NT2/D1 (cell line): ENCODE data around the gene OR8B2.

Experiments used
- YY1 ChIP-seq: IDR thresholded peaks from 2 replicates; pipeline ENCODE4 v1.6.1; 2011; ENCODE audit not compliant: insufficient read length, insufficient read depth
- ZNF274 ChIP-seq: IDR thresholded peaks from 2 replicates; pipeline ENCODE4 v1.6.1; 2011; ENCODE audit warnings: mild to moderate bottlenecking, low read depth, low read length

DNA sequence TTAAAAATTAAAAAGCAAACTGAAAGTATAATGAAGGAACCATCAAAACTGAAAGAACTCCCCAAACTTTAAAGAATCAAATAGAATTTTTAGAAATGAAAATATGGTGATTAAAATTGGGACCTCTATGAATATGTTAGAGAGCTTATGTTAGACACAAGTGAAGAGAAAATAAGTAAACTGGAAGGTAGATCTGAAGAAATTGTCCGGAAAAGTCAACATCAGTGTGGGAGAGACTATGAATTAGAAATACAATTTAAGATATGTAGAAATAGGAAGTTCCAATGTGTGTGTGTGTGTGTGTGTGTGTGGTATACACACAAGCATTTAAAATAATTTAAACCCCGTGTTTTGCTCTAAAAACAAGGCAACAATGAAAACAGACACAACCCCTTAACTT is 45.3 kb upstream of the OR8B2 start:
- TF ChIP-seq ZNF274 (no peak), YY1 (no peak)
